T-helper 2 cell (primary cell): ENCODE results near the gene AFF2.
"Not testable (repeated sequence)": the region's sequence is repeated elsewhere in the genome, so short reads cannot be mapped to it uniquely, and the experiment has no call there.

Experiments used
- DNase-seq, 5 experiments: peaks; one replicate each; pipeline versions ENCODE4 v3.0.0 to v3.0.0-alpha.2; 2012 to 2022

AFF2 gene

GRCh38 chrX:148871422-148872160 is 371.2 kb downstream of the AFF2 start:
- DNase-seq: peak in 1 of 5 experiments; percentile 28

- DNase-seq: no peak
These were observed 371.7 kb downstream of the AFF2 start for GRCh38 chrX:148872161-148872535.

GRCh38 chrX:148872881-148873280 is 372.5 kb downstream of the AFF2 start:
- DNase-seq: no peak

GRCh38 chrX:148874636-148875246 is 374.3 kb downstream of the AFF2 start:
- peak in 1 of 5 experiments; percentile 72 for DNase-seq

GRCh38 chrX:148878371-148878770 is 378.0 kb downstream of the AFF2 start:
- no peak for DNase-seq

- DNase-seq: no peak
These were observed 384.8 kb downstream of the AFF2 start for GRCh38 chrX:148885203-148885602.

- no peak for DNase-seq
These were observed 393.0 kb downstream of the AFF2 start for GRCh38 chrX:148893395-148893794.

GRCh38 chrX:148902581-148902980 is 402.2 kb downstream of the AFF2 start:
- DNase-seq: no peak

GRCh38 chrX:148903176-148903575 is 402.8 kb downstream of the AFF2 start:
- DNase-seq: no peak

GRCh38 chrX:148904421-148905111 is 404.1 kb downstream of the AFF2 start:
- DNase-seq: no peak

- no peak for DNase-seq
These were observed 405.0 kb downstream of the AFF2 start for GRCh38 chrX:148905400-148905799.

- not testable (repeated sequence) for DNase-seq
These were observed 406.2 kb downstream of the AFF2 start for GRCh38 chrX:148906628-148907027.

- no peak for DNase-seq
These were observed 409.3 kb downstream of the AFF2 start for GRCh38 chrX:148909758-148910157.

- no peak for DNase-seq
These were observed 413.6 kb downstream of the AFF2 start for GRCh38 chrX:148913971-148914370.

- no peak for DNase-seq
These were observed 414.4 kb downstream of the AFF2 start for GRCh38 chrX:148914783-148915182.

- no peak for DNase-seq
These were observed 415.1 kb downstream of the AFF2 start for GRCh38 chrX:148915474-148915873.

GRCh38 chrX:148917441-148917840 is 417.0 kb downstream of the AFF2 start:
- DNase-seq: no peak

GRCh38 chrX:148923631-148924030 is 423.2 kb downstream of the AFF2 start:
- no peak for DNase-seq

GRCh38 chrX:148926371-148926770 is 426.0 kb downstream of the AFF2 start:
- no peak for DNase-seq

GRCh38 chrX:148928811-148929210 is 428.4 kb downstream of the AFF2 start:
- no peak for DNase-seq

GRCh38 chrX:148929686-148930085 is 429.3 kb downstream of the AFF2 start:
- no peak for DNase-seq

GRCh38 chrX:148930206-148930729 is 429.9 kb downstream of the AFF2 start:
- no peak for DNase-seq

- DNase-seq: no peak
These were observed 433.5 kb downstream of the AFF2 start for GRCh38 chrX:148933881-148934280.

- DNase-seq: no peak
These were observed 437.9 kb downstream of the AFF2 start for GRCh38 chrX:148938348-148938747.
